HL-60 (cell line): Measurements from ENCODE around the gene IRF2.

ENCODE experiments used
- DNase-seq, 2 experiments: peaks; one replicate each; pipeline ENCODE4 v3.0.0-alpha.2; 2010 to 2020; ENCODE audit warnings: low read depth in 1 of 2, low spot score in 1 of 2
- H3K27ac ChIP-seq: fragments of 250-450 bp; sonication (Bioruptor Pico); replicated peaks from 2 replicates; pipeline ENCODE4 v1.5.1; 2020; ENCODE audit warnings: mild to moderate bottlenecking, moderate library complexity
- H3K27me3 ChIP-seq: fragments of 250-450 bp; sonication (Bioruptor Pico); 2 replicates; pipeline ENCODE4 v1.5.1; 2021; ENCODE audit warnings: mild to moderate bottlenecking, moderate library complexity; ENCODE audit not compliant: insufficient read depth, poor library complexity, severe bottlenecking
- H3K4me3 ChIP-seq: replicated peaks from 2 replicates; pipeline ENCODE4 v1.5.1; 2011; ENCODE audit warnings: mild to moderate bottlenecking, control low read depth, low read length; ENCODE audit not compliant: insufficient read depth
- CTCF ChIP-seq: IDR thresholded peaks from one replicate; pipeline ENCODE4 v1.5.1; 2011; ENCODE audit warnings: low read length, control low read depth, inconsistent platforms; ENCODE audit not compliant: insufficient read depth
- GABPA ChIP-seq: IDR thresholded peaks from 2 replicates; pipeline ENCODE4 v1.6.1; 2012; ENCODE audit warnings: low read depth
- POLR2AphosphoS5 ChIP-seq: IDR thresholded peaks from 2 replicates; pipeline ENCODE4 v1.6.1; 2012; ENCODE audit warnings: low read depth
- REST ChIP-seq: IDR thresholded peaks from 2 replicates; pipeline ENCODE4 v1.6.1; 2012; ENCODE audit warnings: low read depth; ENCODE audit not compliant: insufficient replicate concordance
- SPI1 ChIP-seq: IDR thresholded peaks from 2 replicates; pipeline ENCODE4 v1.6.1; 2012; ENCODE audit warnings: low read depth, mild to moderate bottlenecking, borderline replicate concordance
- long read RNA-seq: library from polyadenylated mRNA; unstranded; transcript quantifications from one replicate; pipeline ENCODE4 v2.0.0, GENCODE V29; 2020

Gene IRF2
- long read RNA-seq, transcript IRF2-201 (9 exons, 2,303 nt), result major isoform, 48 of 65 reads
- long read RNA-seq, partial matches to known transcripts, result 3 of 65 reads
- long read RNA-seq, other reads (novel, unspliced or antisense), result 14 of 65 reads

- Histone ChIP-seq H3K27me3 (no peaks in the 10 kb centered on the region), H3K4me3 (peak within 1 kb of the TSS; percentile 71), H3K27ac (peak within 1 kb of the TSS; percentile 95)
- TF ChIP-seq POLR2AphosphoS5 (peak; percentile 95), GABPA (no peak), CTCF (no peak), SPI1 (peak; percentile 81; the same call in 1 of the 2 replicates), REST (peak; percentile 54)
- peak; percentile 94 to 98 for DNase-seq
Measured at GRCh38 chr4:184474263-184475095, at the start of gene IRF2. Gene IRF2, minus strand, starts transcription at chr4:184474550. Its CDS starts 45,486 bp downstream, at chr4:184429064.

GRCh38 chr4:184515606-184516005 is 41.3 kb upstream of the IRF2 start:
- Histone ChIP-seq H3K27ac (no peak overlapping the region), H3K4me3 (no peak overlapping the region), H3K27me3 (no peaks in the 10 kb centered on the region)
- no peak for DNase-seq
- TF ChIP-seq REST, result no peak
- TF ChIP-seq POLR2AphosphoS5, result no peak
- no peak for TF ChIP-seq GABPA
- no peak for TF ChIP-seq CTCF
- no peak for TF ChIP-seq SPI1

GRCh38 chr4:184514121-184514988 is 40.0 kb upstream of the IRF2 start:
- Histone ChIP-seq H3K27ac (peak overlapping the region; percentile 64), H3K4me3 (no peak overlapping the region), H3K27me3 (no peaks in the 10 kb centered on the region)
- peak; percentile 63 to 77 for DNase-seq
- TF ChIP-seq CTCF (no peak), POLR2AphosphoS5 (peak; percentile 47; the same call in 1 of the 2 replicates)
